Measurements from ENCODE around the gene PAXX. TPM values are rescaled to one million over a fixed set of nuclear protein-coding genes. Genes with fewer than 3 reads are reported as not detected.

Gene PAXX
- total RNA-seq, 5 donors from 2014 or later (not counting 1 experiment from before 2014, with no cell fraction given): 81.3 to 173 (median 127) TPM

DNA sequence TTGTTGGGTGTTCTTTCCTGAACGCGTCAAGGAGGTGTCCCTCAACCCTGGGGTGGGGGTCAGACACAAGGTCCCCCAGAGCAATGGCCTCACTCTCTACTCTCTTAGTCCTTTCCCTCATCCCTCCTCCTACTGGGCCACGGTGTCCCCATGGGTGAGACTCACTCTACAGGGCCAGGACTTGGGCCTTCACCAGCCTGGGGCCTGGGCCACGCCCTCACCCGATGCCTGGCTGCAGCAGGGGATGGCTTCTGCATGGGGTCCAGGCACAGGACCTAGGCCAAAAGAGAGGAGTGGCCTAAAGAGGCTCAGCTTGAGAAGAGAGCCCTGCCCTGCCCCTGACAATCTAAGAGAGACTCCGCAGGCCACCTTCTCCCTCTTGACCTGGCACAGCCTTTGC, 34.3 kb upstream of the PAXX start:
- CTCF ChIA-PET: no interaction called here

DNA sequence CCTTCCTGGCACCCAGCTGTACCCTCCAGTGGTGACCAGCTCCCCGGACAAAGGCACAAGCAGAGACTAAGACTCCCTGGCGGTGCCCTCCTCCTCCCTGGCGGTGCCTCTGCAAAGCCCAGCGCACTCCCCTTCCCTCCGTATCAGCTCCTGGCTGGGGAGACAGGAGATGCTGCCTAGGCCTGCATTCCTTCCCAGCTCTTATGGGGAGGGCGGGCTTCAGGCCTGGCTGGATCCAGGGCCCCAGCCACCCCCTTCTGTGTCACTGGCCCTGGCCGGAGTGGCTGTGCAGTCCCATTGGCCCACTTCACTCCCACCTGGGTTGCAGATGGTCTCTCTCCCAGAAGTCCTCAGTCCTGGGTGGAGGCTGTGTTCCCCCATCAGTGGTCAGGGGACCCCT, 33.7 kb upstream of the PAXX start:
- DNase-seq: no peak
- 96% methylated on average over 4 of the region's 7 CpGs for WGBS (ENCODE audit: insufficient coverage)
- POLR2A ChIA-PET: no interaction called here

More for the DNA sequence above, 34.3 kb upstream of the PAXX start:
- Mint-ChIP-seq H3K36me3 (no peaks in the 10 kb centered on the region), H3K27ac (no peak overlapping the region), H3K27me3 (no peaks in the 10 kb centered on the region), H3K4me1 (peaks cover 10 to 30% (median 24%) of the 10 kb centered on the region in 3 donors), H3K4me3 (no peak overlapping the region), H3K9me3 (peaks cover 0 to 2% (median 0%) of the 10 kb centered on the region in 3 donors)
- H3K27ac ChIP-seq (ENCODE audit: low read length): no peak overlapping the region
- WGBS (ENCODE audit: insufficient coverage): 93% methylated on average over 4 of the region's 6 CpGs
- no peaks in the 10 kb centered on the region for H3K36me3 ChIP-seq (ENCODE audit: control insufficient read depth in 2 of 2, extremely low read depth in 1 of 2, insufficient read depth in 1 of 2, low read length in 1 of 2)
- no peak overlapping the region for H3K4me3 ChIP-seq (ENCODE audit: control insufficient read depth in 1 of 2, extremely low read depth in 1 of 2, low read length in 1 of 2)
- ATAC-seq (replicated peaks in 1 of 4) (no peak), DNase-seq (no peak)
- POLR2A ChIA-PET: no interaction called here
- no peaks in the 10 kb centered on the region for H3K9me3 ChIP-seq
- peaks cover 0 to 3% of the 10 kb centered on the region in 2 experiments for H3K27me3 ChIP-seq (replicated peaks in 1 of 2; ENCODE audit: control insufficient read depth in 2 of 2, extremely low read depth in 1 of 2, insufficient read depth in 2 of 2, low read length in 1 of 2)
- H3K4me1 ChIP-seq (ENCODE audit: control insufficient read depth in 1 of 2, extremely low read depth in 1 of 2, insufficient read depth in 2 of 2, low read length in 2 of 2): peaks cover 2 to 56% of the 10 kb centered on the region in 2 experiments

DNA sequence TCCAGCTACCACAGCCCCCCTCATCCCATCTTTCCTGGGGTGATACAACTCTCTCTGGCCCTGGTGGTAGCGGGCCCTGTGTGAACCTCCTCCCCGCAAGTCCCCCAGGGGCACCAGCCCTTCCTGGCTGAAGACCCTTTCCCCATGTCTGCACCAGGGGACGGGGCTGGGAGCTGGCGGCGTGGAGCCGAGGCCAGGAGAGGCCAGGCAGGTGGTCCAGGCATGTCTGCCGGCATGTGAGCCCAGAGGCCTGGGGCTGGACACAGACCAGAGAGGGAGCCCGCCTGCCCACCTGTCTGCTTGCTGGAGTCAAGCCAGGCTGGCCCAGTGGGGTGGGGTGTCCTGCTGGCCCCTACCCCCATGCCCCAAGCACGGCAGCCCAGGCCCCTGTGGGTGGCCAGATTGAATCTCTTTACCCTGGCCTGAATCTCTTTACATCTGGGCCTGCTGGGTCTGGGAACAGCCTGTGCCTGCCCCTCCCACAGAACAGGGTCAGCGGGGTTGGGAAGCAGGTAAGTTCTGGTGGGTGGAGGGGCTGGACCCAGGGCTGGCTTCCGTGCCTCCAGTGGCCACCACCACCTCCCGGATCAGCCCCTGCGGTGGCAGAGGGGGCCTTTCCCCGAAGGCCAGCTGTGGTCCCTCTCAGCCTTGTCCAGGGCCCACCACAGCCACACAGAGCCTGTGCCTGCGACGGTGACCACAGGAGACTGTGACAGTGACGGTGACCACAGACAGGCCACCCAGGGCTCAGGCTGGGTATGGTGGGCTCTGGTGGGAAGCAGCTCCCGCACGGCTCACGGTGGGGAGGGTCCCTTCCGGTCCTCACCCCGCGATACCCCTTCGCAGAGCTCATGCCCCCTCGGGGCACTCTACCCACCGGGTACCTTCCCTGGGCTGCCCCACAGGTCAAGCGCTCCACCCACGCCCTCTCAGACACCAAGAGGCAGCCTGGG, 33.0 kb upstream of the PAXX start:
- no peak overlapping the region for H3K4me3 ChIP-seq (ENCODE audit: control insufficient read depth in 1 of 2, extremely low read depth in 1 of 2, low read length in 1 of 2)
- Mint-ChIP-seq H3K4me1 (peaks cover 10 to 35% (median 29%) of the 10 kb centered on the region in 3 donors), H3K9me3 (peaks cover 0 to 2% (median 0%) of the 10 kb centered on the region in 3 donors), H3K27ac (peak overlapping the region; percentile 27 to 92), H3K4me3 (peak overlapping the region in 1 of 3 donors; percentile 62), H3K27me3 (no peaks in the 10 kb centered on the region), H3K36me3 (no peaks in the 10 kb centered on the region)
- peak overlapping the region; percentile 69 for H3K27ac ChIP-seq (ENCODE audit: low read length)
- H3K36me3 ChIP-seq (ENCODE audit: control insufficient read depth in 2 of 2, extremely low read depth in 1 of 2, insufficient read depth in 1 of 2, low read length in 1 of 2): no peaks in the 10 kb centered on the region
- H3K4me1 ChIP-seq (ENCODE audit: control insufficient read depth in 1 of 2, extremely low read depth in 1 of 2, insufficient read depth in 2 of 2, low read length in 2 of 2): peaks cover 2 to 69% of the 10 kb centered on the region in 2 experiments
- DNase-seq (no peak), ATAC-seq (replicated peaks in 1 of 4) (no peak)
- CTCF ChIA-PET: no interaction called here
- POLR2A ChIA-PET: interaction anchor here in 1 of 2 donors (0.6 kb wide), 1 partner anchor 208 kb away, joined by 7 read pairs; no protein-coding TSS in a partner anchor
- no peaks in the 10 kb centered on the region for H3K9me3 ChIP-seq
- peaks cover 0 to 3% of the 10 kb centered on the region in 2 experiments for H3K27me3 ChIP-seq (replicated peaks in 1 of 2; ENCODE audit: control insufficient read depth in 2 of 2, extremely low read depth in 1 of 2, insufficient read depth in 2 of 2, low read length in 1 of 2)
- 88% methylated on average over 22 of the region's 28 CpGs for WGBS (ENCODE audit: insufficient coverage)

More for the DNA sequence above, 33.7 kb upstream of the PAXX start:
- ATAC-seq (replicated peaks in 1 of 4): no peak
- Histone ChIP-seq H3K9me3 (no peaks in the 10 kb centered on the region), H3K27ac (ENCODE audit: low read length) (peak overlapping the region; percentile 69), H3K4me3 (ENCODE audit: control insufficient read depth in 1 of 2, extremely low read depth in 1 of 2, low read length in 1 of 2) (no peak overlapping the region), H3K4me1 (ENCODE audit: control insufficient read depth in 1 of 2, extremely low read depth in 1 of 2, insufficient read depth in 2 of 2, low read length in 2 of 2) (peaks cover 2 to 62% of the 10 kb centered on the region in 2 experiments), H3K27me3 (replicated peaks in 1 of 2; ENCODE audit: control insufficient read depth in 2 of 2, extremely low read depth in 1 of 2, insufficient read depth in 2 of 2, low read length in 1 of 2) (peaks cover 0 to 3% of the 10 kb centered on the region in 2 experiments), H3K36me3 (ENCODE audit: control insufficient read depth in 2 of 2, extremely low read depth in 1 of 2, insufficient read depth in 1 of 2, low read length in 1 of 2) (no peaks in the 10 kb centered on the region)
- Mint-ChIP-seq H3K4me1 (peaks cover 10 to 35% (median 29%) of the 10 kb centered on the region in 3 donors), H3K36me3 (no peaks in the 10 kb centered on the region), H3K4me3 (no peak overlapping the region), H3K27me3 (no peaks in the 10 kb centered on the region), H3K27ac (peak overlapping the region; percentile 27 to 52), H3K9me3 (peaks cover 0 to 2% (median 0%) of the 10 kb centered on the region in 3 donors)
- CTCF ChIA-PET: no interaction called here

DNA sequence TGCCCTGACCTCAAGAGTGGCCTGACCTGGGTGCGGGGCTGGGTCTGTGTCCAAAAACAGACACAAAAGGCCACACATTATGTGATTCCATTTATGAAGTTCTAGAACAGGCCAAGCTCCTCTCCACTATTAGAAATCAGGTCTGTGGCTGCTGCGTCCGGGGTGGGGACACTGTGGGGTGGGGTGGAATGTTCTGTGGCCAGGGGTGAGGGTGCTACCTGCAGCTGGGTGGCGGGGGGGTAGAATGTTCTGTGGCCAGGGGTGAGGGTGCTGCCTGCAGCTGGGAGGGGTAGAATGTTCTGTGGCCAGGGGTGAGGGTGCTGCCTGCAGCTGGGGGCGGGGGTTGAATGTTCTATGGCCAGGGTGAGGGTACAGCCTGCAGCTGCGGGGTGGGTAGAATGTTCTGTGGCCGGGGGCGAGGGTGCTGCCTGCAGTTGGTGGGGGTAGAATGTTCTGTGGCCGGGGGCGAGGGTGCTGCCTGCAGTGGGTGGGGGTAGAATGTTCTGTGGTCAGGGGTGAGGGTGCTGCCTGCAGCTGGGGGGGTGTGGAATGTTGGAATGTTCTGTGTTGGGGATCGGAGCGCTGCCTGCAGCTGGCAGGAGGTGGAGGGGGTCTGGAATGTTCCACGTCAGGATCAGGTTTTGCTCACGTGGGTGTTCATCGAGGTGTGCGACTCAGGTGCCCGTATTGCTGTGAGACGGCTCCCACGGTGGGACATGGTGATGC, 31.8 kb upstream of the PAXX start:
- Histone ChIP-seq H3K4me1 (ENCODE audit: control insufficient read depth in 1 of 2, extremely low read depth in 1 of 2, insufficient read depth in 2 of 2, low read length in 2 of 2) (peaks cover 2 to 81% of the 10 kb centered on the region in 2 experiments), H3K36me3 (ENCODE audit: control insufficient read depth in 2 of 2, extremely low read depth in 1 of 2, insufficient read depth in 1 of 2, low read length in 1 of 2) (no peaks in the 10 kb centered on the region), H3K4me3 (ENCODE audit: control insufficient read depth in 1 of 2, extremely low read depth in 1 of 2, low read length in 1 of 2) (no peak overlapping the region), H3K27me3 (replicated peaks in 1 of 2; ENCODE audit: control insufficient read depth in 2 of 2, extremely low read depth in 1 of 2, insufficient read depth in 2 of 2, low read length in 1 of 2) (no peaks in the 10 kb centered on the region), H3K9me3 (no peaks in the 10 kb centered on the region), H3K27ac (ENCODE audit: low read length) (peak overlapping the region; percentile 69)
- H3K4me1 Mint-ChIP-seq: peaks cover 10 to 45% (median 36%) of the 10 kb centered on the region in 3 donors
- peaks cover 0 to 2% (median 0%) of the 10 kb centered on the region in 3 donors for H3K9me3 Mint-ChIP-seq
- no peaks in the 10 kb centered on the region for H3K36me3 Mint-ChIP-seq
- peak overlapping the region in 2 of 3 donors; percentile 35 to 62 for H3K4me3 Mint-ChIP-seq
- WGBS (ENCODE audit: insufficient coverage): 37% methylated on average over 10 of the region's 19 CpGs
- ChIA-PET POLR2A (interaction anchor here in 1 of 2 donors (0.6 kb wide), 1 partner anchor 209 kb away, joined by 7 read pairs; no protein-coding TSS in a partner anchor), CTCF (interaction anchor here (0.6 kb wide), 2 partner anchors 152 to 372 kb away, joined by 4 read pairs; no protein-coding TSS in a partner anchor)
- peak overlapping the region; percentile 92 to 93 for H3K27ac Mint-ChIP-seq
- DNase-seq (peak in 27 of 35 experiments; percentile 21 to 63 (median 50)), ATAC-seq (replicated peaks in 1 of 4) (peak; percentile 38 to 83 (median 72))
- no peaks in the 10 kb centered on the region for H3K27me3 Mint-ChIP-seq

DNA sequence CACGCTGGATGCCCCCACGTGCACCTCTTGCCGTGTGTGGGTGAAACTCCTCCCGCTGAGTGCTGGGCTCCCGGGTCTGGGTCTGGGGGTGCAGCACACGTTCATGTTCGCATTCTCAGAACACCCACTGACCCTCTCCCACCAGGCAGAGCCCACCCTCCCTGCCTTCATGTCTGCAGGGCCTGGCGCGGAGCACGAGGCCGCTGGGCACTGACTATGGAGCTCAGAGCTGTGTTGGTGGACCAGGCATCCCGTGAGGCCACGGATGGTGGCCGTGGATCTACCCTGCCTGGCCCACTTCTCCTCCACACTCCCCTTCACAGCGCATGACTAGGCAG, 31.3 kb upstream of the PAXX start:
- Mint-ChIP-seq H3K27ac (peak overlapping the region in 1 of 2 donors; percentile 34), H3K9me3 (peaks cover 0 to 2% (median 0%) of the 10 kb centered on the region in 3 donors), H3K27me3 (no peaks in the 10 kb centered on the region), H3K4me3 (peak overlapping the region in 1 of 3 donors; percentile 62), H3K36me3 (no peaks in the 10 kb centered on the region), H3K4me1 (peaks cover 15 to 50% (median 41%) of the 10 kb centered on the region in 3 donors)
- Histone ChIP-seq H3K4me3 (ENCODE audit: control insufficient read depth in 1 of 2, extremely low read depth in 1 of 2, low read length in 1 of 2) (no peak overlapping the region), H3K27me3 (replicated peaks in 1 of 2; ENCODE audit: control insufficient read depth in 2 of 2, extremely low read depth in 1 of 2, insufficient read depth in 2 of 2, low read length in 1 of 2) (no peaks in the 10 kb centered on the region), H3K9me3 (no peaks in the 10 kb centered on the region), H3K27ac (ENCODE audit: low read length) (peak overlapping the region; percentile 38), H3K36me3 (ENCODE audit: control insufficient read depth in 2 of 2, extremely low read depth in 1 of 2, insufficient read depth in 1 of 2, low read length in 1 of 2) (no peaks in the 10 kb centered on the region), H3K4me1 (ENCODE audit: control insufficient read depth in 1 of 2, extremely low read depth in 1 of 2, insufficient read depth in 2 of 2, low read length in 2 of 2) (peaks cover 3 to 84% of the 10 kb centered on the region in 2 experiments)
- DNase-seq (no peak), ATAC-seq (replicated peaks in 1 of 4) (no peak)
- POLR2A ChIA-PET: no interaction called here
- CTCF ChIA-PET: no interaction called here
- WGBS (ENCODE audit: insufficient coverage): no CpG with 5 or more reads among the region's 15 CpGs
